HepG2 (cell line): ENCODE measurements around the gene STX4. TPM values are rescaled to one million over a fixed set of nuclear protein-coding genes. Genes with fewer than 3 reads are reported as not detected.

Experiments
- ASH2L ChIP-seq: fragments of 300-600, 200-600 bp; sonication (generic); IDR thresholded peaks from 2 replicates; pipeline ENCODE4 v1.7.0; 2017; ENCODE audit warnings: low read depth, mild to moderate bottlenecking, moderate library complexity, mixed read lengths, low read length; ENCODE audit not compliant: insufficient read length
- BRCA1 ChIP-seq: sonication (generic); formaldehyde crosslinking; IDR thresholded peaks from 2 replicates; pipeline ENCODE4 v1.4.0; 2020; ENCODE audit warnings: missing genetic modification reagents
- ELF1 ChIP-seq: sonication (generic); formaldehyde crosslinking; IDR thresholded peaks from 2 replicates; pipeline ENCODE4 v1.4.0; 2020; ENCODE audit warnings: missing genetic modification reagents
- EZH2 ChIP-seq: conservative IDR thresholded peaks from 2 replicates; pipeline ENCODE4 v1.6.1; 2012; ENCODE audit warnings: mild to moderate bottlenecking, low read depth, low read length, moderate library complexity
- HOXA3 ChIP-seq: sonication (generic); formaldehyde crosslinking; IDR thresholded peaks from 2 replicates; pipeline ENCODE4 v1.5.0; 2020; ENCODE audit warnings: missing genetic modification reagents
- HOXA9 ChIP-seq: sonication (generic); formaldehyde crosslinking; IDR thresholded peaks from 2 replicates; pipeline ENCODE4 v1.8.1; 2022; ENCODE audit warnings: missing genetic modification reagents, mild to moderate bottlenecking, moderate library complexity, borderline replicate concordance
- JDP2 ChIP-seq: sonication (generic); formaldehyde crosslinking; IDR thresholded peaks from 2 replicates; pipeline ENCODE4 v1.8.1; 2022; ENCODE audit warnings: missing genetic modification reagents, borderline replicate concordance
- MBD4 ChIP-seq: IDR thresholded peaks from 2 replicates; pipeline ENCODE4 v1.6.1; 2012; ENCODE audit warnings: low read length, inconsistent platforms, borderline replicate concordance
- MED1 ChIP-seq: sonication (generic); formaldehyde crosslinking; IDR thresholded peaks from 2 replicates; pipeline ENCODE4 v1.4.0; 2020; ENCODE audit warnings: missing genetic modification reagents
- MIER3 ChIP-seq: IDR thresholded peaks from 2 replicates; pipeline ENCODE4 v1.6.1; 2016; ENCODE audit warnings: missing compliant biosample characterization, borderline replicate concordance
- NFYC ChIP-seq: IDR thresholded peaks from 2 replicates; pipeline ENCODE4 v1.6.1; 2016; ENCODE audit warnings: missing genetic modification reagents, missing compliant biosample characterization
- NKX3-1 ChIP-seq: sonication (generic); formaldehyde crosslinking; IDR thresholded peaks from 2 replicates; pipeline ENCODE4 v1.5.0; 2020; ENCODE audit warnings: missing genetic modification reagents
- NR2F6 ChIP-seq, 2 experiments: IDR thresholded peaks; 2 replicates each; pipeline ENCODE4 v1.6.1; 2016; ENCODE audit warnings: antibody characterized with exemption in 1 of 2, mild to moderate bottlenecking in 1 of 2
- PHF5A ChIP-seq: IDR thresholded peaks from one replicate; pipeline ENCODE4 v1.6.1; 2018; ENCODE audit warnings: low read depth, missing genetic modification reagents; ENCODE audit not compliant: unreplicated experiment
- SP5 ChIP-seq: IDR thresholded peaks from 2 replicates; pipeline ENCODE4 v1.6.1; 2016; ENCODE audit warnings: low read depth, borderline replicate concordance
- TFE3 ChIP-seq: IDR thresholded peaks from 2 replicates; pipeline ENCODE4 v1.6.1; 2016
- THAP11 ChIP-seq: IDR thresholded peaks from 2 replicates; pipeline ENCODE4 v1.6.1; 2016; ENCODE audit warnings: missing biosample characterization, missing genetic modification reagents
- TRAFD1 ChIP-seq: sonication (generic); formaldehyde crosslinking; IDR thresholded peaks from 2 replicates; pipeline ENCODE4 v1.5.1; 2020; ENCODE audit warnings: missing genetic modification reagents, mild to moderate bottlenecking, borderline replicate concordance
- ZFP82 ChIP-seq: sonication (generic); formaldehyde crosslinking; IDR thresholded peaks from 2 replicates; pipeline ENCODE4 v1.5.1; 2020; ENCODE audit warnings: mild to moderate bottlenecking, missing genetic modification reagents, borderline replicate concordance
- ZNF121 ChIP-seq: sonication (generic); formaldehyde crosslinking; IDR thresholded peaks from 2 replicates; pipeline ENCODE4 v1.5.0; 2020; ENCODE audit warnings: mild to moderate bottlenecking, missing genetic modification reagents
- ZNF282 ChIP-seq: fragments of 450-650 bp; IDR thresholded peaks from 2 replicates; pipeline ENCODE4 v1.6.1; 2018; ENCODE audit not compliant: partially characterized antibody
- ZNF33A ChIP-seq: sonication (generic); formaldehyde crosslinking; IDR thresholded peaks from 2 replicates; pipeline ENCODE4 v1.5.1; 2020; ENCODE audit warnings: missing genetic modification reagents, mild to moderate bottlenecking, moderate library complexity, borderline replicate concordance
- ZNF350 ChIP-seq: sonication (generic); formaldehyde crosslinking; IDR thresholded peaks from 2 replicates; pipeline ENCODE4 v1.4.0; 2020; ENCODE audit warnings: mild to moderate bottlenecking, low read depth, missing genetic modification reagents, borderline replicate concordance
- ZNF562 ChIP-seq: sonication (generic); formaldehyde crosslinking; IDR thresholded peaks from 2 replicates; pipeline ENCODE4 v1.8.0; 2022; ENCODE audit warnings: missing genetic modification reagents, borderline replicate concordance
- ZNF672 ChIP-seq: sonication (generic); formaldehyde crosslinking; IDR thresholded peaks from 2 replicates; pipeline ENCODE4 v1.8.1; 2022; ENCODE audit warnings: missing genetic modification reagents
- polyA plus RNA-seq, 8 experiments: library from polyadenylated mRNA; depleted of rRNA in 3 of 8; stranded (reverse) in 7 of 8; unstranded in 1 of 8; fragments of >200 nt; fragmentation: Illumina TruSeq in 4 of 8; extraction: Trizol in 4 of 8; gene quantifications; 2 replicates each; pipeline versions ENCODE4 v1.2.1 to v1.2.3, GENCODE V29; 2011 to 2016; ENCODE audit warnings: low read depth in 4 of 8, missing spikeins in 1 of 8, mixed read lengths in 1 of 8; ENCODE audit not compliant: insufficient read depth in 1 of 8
- total RNA-seq, 5 experiments: library from RNA; depleted of rRNA; stranded (reverse); fragments of >200 nt; fragmentation: Illumina TruSeq; extraction: Trizol; gene quantifications; 2 replicates each; pipeline ENCODE4 v1.2.3, GENCODE V29; 2016; ENCODE audit warnings: low read depth in 1 of 5
- TF ChIP-seq, protein P1 (sequence below): IDR thresholded peaks from 2 replicates; pipeline ENCODE4 v1.6.1; 2016; ENCODE audit warnings: mild to moderate bottlenecking

The STX4 gene
- total and polyA plus RNA-seq, 2 of the 13 experiments (the other 11 are each of a cell fraction or from before 2014, with no cell fraction given), result 29.2 to 34.6 TPM

DNA sequence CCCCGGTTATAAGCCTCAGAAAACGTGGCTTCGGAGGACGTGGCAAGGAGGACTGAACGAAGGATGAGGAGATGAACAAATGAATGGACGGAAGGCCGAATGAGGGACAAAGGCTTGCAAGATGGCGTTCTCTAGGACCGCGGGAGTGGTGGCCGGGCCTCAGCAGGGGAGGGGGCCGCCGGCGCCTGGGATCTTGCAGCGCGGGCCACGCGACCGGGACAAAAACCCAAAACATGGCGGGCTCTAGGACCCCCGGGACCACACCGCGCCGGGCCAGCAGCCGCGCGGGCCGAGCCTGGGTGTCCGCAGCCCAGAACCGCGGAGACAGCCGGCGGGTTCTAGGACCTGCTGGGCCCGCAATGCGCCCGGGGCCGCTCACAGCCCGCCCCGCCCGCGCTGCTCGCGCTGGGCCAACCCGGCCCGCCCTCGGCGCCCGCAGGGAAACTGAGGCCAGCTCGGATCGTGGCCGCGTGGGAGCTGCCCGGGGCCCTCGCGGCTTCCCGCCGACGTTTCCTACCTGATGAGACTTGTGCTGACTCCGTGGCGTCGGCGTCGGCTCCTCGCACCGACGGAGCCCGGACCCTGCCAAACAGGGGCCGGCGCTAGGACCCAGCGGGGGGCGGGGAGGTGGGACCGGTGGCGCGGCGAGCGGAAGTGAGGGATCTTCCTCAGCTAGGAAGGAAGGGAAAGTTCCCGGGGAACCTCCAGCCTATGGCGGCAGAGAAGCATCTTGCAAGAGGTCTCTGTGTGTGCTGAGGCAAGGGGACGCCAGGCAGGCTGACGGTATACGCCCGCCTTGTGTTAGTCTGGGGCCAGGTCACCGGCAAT lies 40.0 kb downstream of the STX4 start (continued):
- peak; percentile 84 for TF ChIP-seq HOXA3
- no peak for TF ChIP-seq ZNF672 (CRISPR knock-in tag)
- TF ChIP-seq MED1 (CRISPR knock-in tag), result peak; percentile 40
- TF ChIP-seq NFYC (CRISPR knock-in tag), result no peak
- TF ChIP-seq ZNF33A (CRISPR knock-in tag), result no peak
- no peak for TF ChIP-seq PHF5A
- peak; percentile 83 for TF ChIP-seq ELF1 (CRISPR knock-in tag)
- peak; percentile 100 for TF ChIP-seq ZNF121 (CRISPR knock-in tag)
- TF ChIP-seq BRCA1 (CRISPR knock-in tag), result peak; percentile 92; the same call in 1 of the 2 replicates
- TF ChIP-seq TFE3 (CRISPR knock-in tag), result no peak; the same call in 1 of the 2 replicates
- 0 out of 2 replicates have a peak, but pooled peaks have one; percentile 41 for TF ChIP-seq ZNF350 (CRISPR knock-in tag)
- no peak for TF ChIP-seq TRAFD1 (CRISPR knock-in tag)
- TF ChIP-seq NKX3-1 (CRISPR knock-in tag), result peak; percentile 85; the same call in 1 of the 2 replicates
- TF ChIP-seq, protein P1, sequence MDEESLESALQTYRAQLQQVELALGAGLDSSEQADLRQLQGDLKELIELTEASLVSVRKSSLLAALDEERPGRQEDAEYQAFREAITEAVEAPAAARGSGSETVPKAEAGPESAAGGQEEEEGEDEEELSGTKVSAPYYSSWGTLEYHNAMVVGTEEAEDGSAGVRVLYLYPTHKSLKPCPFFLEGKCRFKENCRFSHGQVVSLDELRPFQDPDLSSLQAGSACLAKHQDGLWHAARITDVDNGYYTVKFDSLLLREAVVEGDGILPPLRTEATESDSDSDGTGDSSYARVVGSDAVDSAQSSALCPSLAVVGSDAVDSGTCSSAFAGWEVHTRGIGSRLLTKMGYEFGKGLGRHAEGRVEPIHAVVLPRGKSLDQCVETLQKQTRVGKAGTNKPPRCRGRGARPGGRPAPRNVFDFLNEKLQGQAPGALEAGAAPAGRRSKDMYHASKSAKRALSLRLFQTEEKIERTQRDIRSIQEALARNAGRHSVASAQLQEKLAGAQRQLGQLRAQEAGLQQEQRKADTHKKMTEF (CRISPR knock-in tag), result peak; percentile 64; the same call in 1 of the 2 replicates
- no peak for TF ChIP-seq ZFP82 (CRISPR knock-in tag)
- no peak for TF ChIP-seq NR2F6 (IDR thresholded peaks at IDR 0.05)
- TF ChIP-seq NR2F6 (CRISPR knock-in tag; IDR thresholded peaks at IDR 0.05), result no peak; the same call in 1 of the 2 replicates
- TF ChIP-seq ASH2L, result peak; percentile 97
- no peak for TF ChIP-seq ZNF562 (CRISPR knock-in tag)
- no peak for TF ChIP-seq HOXA9 (CRISPR knock-in tag)
- TF ChIP-seq SP5 (CRISPR knock-in tag), result peak; percentile 53; the same call in 1 of the 2 replicates
- TF ChIP-seq THAP11 (CRISPR knock-in tag), result no peak; the same call in 1 of the 2 replicates
- no peak for TF ChIP-seq MIER3
- TF ChIP-seq MBD4, result no peak
- no peak; the same call in 1 of the 2 replicates for TF ChIP-seq JDP2 (CRISPR knock-in tag)
- no peak for TF ChIP-seq EZH2
- no peak for TF ChIP-seq ZNF282
